ENCODE data around the gene HEXIM1. TPM values are rescaled to one million over a fixed set of nuclear protein-coding genes. Genes with fewer than 3 reads are reported as not detected.

The HEXIM1 gene
- total RNA-seq, 1 donor from 2014 or later = 7.1 TPM

DNA sequence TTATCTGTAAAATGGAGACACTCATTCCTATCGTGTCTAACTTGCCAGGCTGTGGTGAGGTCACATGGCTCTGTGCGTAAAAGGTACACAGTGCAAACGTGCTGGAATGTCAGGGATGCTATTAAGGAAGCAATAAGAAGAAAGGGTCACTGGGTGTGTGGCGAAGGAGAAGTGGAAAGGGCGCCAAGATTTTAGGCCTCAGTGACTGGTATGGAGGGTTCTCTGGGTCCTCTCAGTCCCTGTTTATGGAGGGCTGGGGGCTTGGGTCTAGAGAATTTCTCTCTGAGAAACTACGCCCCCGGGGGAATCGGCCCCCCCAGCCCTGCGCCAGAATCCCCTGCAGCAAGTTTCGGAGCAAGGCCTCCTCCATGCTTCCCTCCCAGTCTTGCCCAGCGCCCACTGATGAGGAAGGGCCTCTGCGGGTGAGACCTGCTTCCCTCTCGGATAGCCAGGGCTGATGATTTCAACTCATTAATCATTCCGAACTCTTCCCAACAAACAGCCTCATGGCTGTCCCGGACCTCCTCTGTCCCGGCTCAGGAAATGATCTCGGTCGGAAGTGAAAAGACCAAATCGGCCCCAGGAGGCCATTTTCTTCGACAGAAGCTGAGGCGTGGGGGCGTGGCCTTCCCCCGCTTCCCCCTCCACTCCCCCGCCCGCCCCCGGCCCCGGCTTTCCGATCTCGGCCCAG, 1.2 kb upstream of the HEXIM1 start:
- peak; percentile 80 for DNase-seq (ENCODE audit: low read depth in 2 of 2)

DNA sequence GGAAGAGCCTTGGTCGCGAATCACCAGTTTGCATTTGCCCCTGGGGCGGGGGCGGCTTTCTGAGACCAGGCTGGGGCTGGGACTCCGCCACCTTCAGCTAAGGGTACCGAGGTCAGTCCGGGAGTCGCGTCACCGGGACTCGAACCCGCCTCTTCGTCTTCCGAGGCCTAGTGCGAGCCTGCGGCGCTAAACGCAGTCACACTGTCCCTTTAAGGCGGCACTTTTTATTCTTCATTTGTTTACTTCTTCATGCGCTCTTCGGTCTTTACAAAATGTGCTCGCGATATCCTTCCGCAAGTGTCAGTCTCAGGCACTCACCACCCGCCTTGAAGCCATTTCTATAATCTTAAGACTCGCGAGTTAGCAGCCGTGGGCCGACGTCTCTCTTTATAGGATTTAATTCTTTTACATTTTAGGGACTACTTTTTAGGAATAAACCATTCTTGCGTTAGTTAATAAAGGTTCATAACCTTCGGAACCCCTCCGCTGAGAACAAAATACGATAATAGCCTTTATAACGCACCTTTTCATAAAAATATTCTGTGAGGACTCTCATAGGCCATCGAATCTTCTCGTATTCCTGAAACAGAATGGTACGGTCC, 593 bp upstream of the HEXIM1 start:
- peak; percentile 91 to 92 for DNase-seq (ENCODE audit: low read depth in 2 of 2)

DNA sequence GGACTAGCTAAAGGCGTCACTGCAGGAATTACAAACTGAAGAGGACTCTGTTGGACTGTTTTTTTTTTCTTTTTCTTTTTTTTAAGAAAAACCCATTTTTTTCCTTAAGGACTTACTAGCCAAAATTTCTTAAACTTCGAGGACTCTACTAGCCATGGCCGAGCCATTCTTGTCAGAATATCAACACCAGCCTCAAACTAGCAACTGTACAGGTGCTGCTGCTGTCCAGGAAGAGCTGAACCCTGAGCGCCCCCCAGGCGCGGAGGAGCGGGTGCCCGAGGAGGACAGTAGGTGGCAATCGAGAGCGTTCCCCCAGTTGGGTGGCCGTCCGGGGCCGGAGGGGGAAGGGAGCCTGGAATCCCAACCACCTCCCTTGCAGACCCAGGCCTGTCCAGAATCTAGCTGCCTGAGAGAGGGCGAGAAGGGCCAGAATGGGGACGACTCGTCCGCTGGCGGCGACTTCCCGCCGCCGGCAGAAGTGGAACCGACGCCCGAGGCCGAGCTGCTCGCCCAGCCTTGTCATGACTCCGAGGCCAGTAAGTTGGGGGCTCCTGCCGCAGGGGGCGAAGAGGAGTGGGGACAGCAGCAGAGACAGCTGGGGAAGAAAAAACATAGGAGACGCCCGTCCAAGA, 878 bp downstream of the HEXIM1 start:
- DNase-seq (ENCODE audit: low read depth in 2 of 2) = peak; percentile 85 to 87

DNA sequence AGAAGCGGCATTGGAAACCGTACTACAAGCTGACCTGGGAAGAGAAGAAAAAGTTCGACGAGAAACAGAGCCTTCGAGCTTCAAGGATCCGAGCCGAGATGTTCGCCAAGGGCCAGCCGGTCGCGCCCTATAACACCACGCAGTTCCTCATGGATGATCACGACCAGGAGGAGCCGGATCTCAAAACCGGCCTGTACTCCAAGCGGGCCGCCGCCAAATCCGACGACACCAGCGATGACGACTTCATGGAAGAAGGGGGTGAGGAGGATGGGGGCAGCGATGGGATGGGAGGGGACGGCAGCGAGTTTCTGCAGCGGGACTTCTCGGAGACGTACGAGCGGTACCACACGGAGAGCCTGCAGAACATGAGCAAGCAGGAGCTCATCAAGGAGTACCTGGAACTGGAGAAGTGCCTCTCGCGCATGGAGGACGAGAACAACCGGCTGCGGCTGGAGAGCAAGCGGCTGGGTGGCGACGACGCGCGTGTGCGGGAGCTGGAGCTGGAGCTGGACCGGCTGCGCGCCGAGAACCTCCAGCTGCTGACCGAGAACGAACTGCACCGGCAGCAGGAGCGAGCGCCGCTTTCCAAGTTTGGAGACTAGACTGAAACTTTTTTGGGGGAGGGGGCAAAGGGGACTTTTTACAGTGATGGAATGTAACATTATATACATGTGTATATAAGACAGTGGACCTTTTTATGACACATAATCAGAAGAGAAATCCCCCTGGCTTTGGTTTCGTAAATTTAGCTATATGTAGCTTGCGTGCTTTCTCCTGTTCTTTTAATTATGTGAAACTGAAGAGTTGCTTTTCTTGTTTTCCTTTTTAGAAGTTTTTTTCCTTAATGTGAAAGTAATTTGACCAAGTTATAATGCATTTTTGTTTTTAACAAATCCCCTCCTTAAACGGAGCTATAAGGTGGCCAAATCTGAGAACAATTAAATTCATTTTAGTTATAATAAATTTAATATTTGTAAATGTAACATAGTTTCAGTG, 1.7 kb downstream of the HEXIM1 start:
- DNase-seq (ENCODE audit: low read depth in 2 of 2) = peak; percentile 68 to 73

DNA sequence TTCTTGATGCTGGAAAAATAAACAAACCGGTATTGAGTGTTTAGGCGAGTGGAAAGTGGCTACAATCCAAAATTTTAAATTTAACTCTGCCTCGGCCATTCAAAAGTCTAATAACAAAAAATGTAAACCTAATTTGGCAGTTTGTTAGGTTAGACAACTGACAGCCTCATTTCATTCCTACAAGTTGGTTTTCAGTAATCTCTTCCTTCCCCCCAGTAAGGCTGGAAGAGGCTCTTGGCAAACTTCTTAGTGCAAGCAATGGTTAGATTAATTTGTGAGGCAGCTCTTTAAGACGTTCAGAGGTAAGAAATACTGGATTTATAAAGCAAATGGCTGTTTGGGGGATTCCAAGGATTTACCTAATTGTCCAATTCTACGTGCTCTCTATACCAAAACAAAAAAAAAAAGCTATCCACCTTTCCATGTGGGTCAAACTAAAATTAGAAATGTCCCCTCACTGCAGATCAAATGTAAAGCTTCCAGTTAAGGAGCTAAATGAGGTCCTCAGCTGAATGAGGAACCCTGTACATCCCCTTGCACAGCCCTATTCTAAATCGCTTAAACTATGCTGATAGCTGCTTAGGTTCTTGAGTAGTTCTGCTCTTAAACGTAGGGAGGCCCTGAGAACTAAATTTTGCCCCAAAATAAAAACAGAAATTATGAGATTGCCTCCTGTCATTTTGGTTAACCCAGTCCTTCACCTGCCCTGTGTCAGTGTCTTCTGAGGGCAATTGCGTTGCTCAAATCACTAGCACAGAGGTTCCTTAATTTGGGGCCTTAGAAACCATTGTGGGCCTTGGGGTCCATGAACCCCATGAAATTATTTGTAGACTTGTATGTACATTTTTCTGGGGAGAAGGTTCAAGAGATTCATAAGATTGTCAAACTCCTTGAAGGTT, 2.9 kb downstream of the HEXIM1 start:
- no peak for DNase-seq (ENCODE audit: low read depth in 2 of 2)

DNA sequence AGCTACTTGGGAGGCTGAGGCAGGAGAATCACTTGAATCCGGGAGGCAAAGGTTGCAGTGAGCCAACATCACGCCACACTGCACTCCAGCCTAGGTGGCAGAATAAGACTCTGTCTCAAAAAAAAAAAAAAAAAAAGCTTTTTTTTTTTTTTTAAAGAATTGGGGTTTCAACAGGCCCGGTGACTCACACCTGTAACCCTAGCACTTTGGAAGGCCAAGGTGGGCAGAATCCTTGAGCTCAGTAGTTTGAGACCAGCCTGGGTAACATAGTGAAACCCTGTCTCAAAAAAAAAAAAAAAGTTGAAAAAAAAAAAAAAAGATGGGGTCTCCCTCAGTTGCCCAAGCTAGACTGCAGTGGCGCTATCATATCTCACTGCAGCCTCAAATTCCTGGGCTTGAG, 6.8 kb downstream of the HEXIM1 start:
- no peak for DNase-seq (ENCODE audit: low read depth in 2 of 2)

DNA sequence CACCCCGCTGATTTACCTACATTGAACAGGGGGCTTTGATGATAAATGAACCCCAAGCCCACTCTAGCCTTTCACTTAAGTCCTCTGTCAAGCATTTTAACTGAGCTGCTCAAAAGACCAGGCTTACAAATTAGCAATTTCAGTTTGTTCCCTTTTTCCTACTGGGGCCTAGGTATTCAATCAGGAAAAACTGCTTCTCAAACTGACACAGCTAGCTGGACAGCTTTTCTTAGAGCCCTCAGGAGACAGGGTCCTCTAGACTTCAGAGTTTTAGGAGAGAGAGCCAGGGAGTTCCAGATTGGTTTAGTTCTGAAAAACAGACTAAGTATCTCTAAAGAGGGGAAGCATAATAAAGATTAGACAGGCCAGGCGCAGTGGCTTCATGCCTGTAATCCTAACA, 7.2 kb downstream of the HEXIM1 start:
- DNase-seq (ENCODE audit: low read depth in 2 of 2) = no peak

DNA sequence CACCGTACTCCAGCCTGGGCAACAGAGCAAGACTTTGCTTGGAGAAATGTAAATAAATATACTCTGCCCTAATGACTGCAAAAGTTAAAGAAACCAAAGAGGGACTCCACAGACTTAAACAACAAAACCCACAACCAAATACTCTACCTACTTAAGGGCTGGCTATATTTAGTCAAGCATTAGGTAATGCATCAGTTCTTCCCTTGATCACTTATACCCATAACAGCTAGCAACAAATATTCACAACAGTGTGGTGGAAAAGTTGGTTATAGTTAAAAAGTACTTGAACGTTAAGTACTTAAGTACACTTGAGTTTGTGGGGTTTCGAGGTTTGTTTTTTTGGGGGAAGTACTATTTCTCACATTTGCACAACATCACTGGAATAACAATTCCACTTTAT, 8.0 kb downstream of the HEXIM1 start:
- DNase-seq (ENCODE audit: low read depth in 2 of 2) = no peak

DNA sequence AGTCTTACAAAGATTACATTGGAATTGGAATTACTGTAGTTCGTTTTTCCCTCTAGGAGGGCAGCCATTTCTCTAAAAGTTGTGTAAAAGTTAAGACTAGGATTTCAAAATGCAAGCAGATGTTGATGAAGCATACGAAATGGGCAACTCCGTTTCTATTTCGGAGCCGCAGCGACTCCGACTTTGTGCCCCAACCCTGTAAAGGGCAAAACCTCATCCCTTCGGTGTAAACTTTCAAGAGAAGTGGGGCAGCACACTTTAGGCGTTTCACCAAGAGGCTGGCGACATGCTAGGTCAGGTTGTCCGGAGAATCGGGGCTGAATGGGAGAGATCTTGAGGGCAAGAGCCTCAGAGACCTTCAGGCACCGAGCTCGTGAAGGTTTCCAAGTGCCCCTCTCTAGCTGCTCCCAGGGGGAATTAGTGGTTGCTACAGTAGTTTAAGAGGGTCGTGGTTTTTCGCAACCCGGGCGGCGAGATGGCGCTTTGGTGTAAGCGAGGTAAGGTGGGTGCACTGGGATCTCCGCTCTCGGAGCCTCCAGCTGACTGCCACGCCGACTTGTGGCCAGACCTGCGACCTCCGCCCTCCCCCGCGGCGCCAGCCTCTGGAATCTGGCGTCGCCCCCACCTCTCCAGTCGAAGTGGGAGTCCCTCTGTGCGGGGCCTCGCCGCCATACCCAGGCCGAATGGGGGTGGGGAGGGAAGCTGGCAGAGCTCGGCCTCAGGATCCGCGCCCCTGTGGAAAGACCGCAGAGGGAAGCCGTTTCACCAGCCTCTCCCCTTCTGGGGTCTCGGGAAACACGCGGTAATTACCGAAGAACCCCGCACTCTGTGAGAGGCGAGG, 12.4 kb downstream of the HEXIM1 start:
- DNase-seq (ENCODE audit: low read depth in 2 of 2) = peak; percentile 77 to 82

DNA sequence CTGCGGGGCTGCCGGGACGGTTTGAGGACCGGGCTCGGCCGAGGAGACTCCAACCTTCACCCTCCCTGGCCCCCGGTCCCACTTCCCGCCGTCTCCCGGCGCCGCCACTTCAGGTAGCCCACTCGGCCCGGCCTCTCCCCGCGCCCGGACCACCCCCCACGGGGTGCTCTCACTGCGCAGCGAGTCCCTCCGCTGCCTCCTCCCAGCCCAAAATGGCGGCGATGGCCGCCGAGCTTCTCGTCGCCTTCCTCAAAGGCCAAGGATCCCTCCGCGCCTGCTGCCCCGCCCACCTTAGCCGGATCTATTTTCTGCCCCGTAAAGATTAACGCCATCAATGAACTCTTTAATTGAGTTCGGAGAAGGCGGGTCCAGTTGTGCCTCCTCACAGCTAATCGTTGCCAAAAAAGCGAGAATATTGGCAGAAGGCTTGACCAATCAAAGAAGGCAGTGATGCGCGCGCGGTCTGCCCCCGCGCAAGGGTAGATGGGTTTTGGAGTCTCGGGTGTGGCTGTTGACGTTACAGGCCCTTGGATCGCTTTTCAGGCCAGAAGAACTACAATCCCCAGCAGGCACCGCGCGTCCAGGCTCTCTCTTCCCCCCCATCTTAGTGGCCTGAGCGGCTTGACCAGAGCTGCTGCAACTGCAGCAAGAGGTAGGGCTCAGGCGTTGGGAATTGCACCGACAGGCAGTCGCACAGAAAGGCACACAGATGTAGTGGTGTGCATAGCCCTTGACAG, 13.2 kb downstream of the HEXIM1 start, which contains the start of gene HEXIM2:
Gene HEXIM2 (plus strand): TSS at position 588 of the 737 bp plus-strand sequence. CDS start 919 bp downstream, outside the sequence.
- peak; percentile 100 for DNase-seq (ENCODE audit: low read depth in 2 of 2)

DNA sequence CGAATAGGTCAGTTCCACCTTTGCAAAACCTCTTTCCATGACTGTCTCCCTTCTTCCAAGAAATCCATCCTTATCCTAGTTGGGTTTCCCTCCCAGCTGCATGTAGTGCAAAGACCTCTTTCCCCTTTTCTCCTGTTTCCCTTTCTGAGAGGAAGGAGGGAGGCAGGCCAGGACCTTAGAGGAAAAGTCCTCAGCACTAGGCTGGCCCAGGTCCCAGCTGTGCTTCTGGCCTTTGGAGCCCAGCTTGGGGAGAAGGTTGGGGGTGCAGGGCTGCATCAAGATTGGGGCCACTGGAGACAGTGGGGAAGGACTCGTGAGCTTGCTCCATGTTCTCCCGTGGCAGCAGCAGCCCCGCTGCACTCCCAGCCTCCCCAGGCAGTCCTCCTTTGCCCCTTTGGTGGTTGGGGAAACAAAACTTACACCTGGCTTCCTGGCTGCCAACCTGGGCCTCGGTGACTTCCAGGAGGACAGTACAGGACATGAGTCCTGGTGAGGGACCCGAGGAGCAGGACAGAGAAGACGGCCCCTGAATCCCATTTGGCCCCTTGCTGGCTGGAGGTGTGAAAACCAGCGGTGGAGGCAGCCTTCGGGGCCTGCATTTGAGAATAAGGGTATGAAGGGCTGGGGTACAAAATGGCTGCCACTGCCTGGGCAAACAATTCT, 13.9 kb downstream of the HEXIM1 start:
- DNase-seq (ENCODE audit: low read depth in 2 of 2) = no peak

DNA sequence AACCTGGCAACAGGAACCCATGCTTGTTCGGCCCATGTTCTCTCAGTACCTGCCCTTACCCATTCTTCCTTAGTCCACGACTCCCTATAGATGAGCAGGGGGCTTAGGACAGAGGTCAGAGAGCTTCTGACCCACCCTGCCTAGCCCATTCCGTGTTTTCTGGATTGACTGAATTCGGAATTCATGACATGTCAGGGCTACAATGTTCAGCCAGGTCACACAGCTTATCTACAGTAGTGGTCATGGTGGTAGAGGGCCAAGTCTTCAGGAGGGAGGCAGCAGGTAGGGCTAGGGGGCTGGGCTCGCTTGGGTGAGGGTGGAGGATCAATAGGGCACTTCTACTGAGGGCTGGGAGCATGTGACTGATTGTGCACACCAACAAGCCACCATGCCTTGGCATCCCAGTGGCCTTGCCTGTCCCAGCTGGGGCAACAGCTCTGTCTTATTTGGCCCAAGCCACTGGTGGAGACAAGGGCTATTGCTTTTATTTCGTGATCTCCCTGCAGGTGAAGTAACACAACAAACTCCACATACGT, 16.5 kb downstream of the HEXIM1 start:
- DNase-seq (ENCODE audit: low read depth in 2 of 2) = no peak

DNA sequence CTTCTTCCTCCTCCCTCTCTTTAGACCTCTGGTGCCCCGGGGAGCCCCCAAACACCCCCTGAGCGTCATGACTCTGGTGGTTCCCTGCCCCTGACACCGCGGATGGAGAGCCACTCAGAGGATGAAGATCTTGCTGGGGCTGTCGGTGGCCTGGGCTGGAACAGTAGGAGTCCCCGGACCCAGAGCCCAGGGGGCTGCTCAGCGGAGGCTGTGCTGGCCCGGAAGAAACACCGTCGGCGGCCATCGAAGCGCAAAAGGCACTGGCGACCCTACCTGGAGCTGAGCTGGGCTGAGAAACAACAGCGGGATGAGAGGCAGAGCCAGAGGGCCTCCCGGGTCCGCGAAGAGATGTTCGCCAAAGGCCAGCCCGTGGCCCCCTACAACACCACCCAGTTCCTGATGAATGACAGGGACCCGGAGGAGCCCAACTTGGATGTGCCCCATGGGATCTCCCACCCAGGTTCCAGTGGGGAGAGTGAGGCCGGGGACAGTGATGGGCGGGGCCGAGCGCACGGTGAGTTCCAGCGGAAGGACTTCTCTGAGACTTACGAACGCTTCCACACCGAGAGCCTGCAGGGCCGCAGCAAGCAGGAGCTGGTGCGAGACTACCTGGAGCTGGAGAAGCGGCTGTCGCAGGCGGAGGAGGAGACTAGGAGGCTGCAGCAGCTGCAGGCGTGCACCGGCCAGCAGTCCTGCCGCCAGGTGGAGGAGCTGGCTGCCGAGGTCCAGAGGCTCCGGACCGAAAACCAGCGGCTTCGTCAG, 20.9 kb downstream of the HEXIM1 start:
- no peak for DNase-seq (ENCODE audit: low read depth in 2 of 2)

DNA sequence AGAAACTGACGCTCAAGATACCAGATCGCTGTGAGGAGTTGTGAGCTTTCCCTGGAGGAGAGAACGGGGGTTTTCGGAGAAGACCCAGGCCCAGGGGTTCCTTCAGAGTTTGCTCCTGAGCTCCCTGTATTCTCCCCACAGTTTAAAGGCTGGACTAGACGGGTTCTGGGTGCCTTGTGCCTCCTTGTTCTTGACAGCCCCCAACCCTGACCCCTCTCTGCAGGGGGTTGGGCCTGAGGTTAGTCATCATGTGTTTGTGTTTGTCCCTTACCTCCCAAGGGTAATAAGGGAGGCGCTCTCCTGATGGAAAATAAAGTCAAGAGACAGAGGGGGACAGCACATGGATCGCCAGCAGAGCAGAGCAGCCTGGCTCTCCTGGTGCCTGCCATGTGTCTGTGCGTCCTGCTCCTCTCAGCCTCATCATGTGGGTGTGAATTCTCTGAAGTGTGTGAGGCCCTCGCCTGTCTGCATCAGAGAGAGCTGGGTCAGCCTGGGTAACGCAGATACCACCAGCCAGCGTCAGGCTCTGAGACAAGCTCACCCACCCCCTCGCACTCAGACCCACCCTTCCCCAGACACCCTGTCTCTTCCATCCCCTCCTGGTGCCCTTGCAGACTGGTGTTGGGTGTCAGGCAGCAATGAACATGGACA, 22.1 kb downstream of the HEXIM1 start:
- DNase-seq (ENCODE audit: low read depth in 2 of 2) = no peak

DNA sequence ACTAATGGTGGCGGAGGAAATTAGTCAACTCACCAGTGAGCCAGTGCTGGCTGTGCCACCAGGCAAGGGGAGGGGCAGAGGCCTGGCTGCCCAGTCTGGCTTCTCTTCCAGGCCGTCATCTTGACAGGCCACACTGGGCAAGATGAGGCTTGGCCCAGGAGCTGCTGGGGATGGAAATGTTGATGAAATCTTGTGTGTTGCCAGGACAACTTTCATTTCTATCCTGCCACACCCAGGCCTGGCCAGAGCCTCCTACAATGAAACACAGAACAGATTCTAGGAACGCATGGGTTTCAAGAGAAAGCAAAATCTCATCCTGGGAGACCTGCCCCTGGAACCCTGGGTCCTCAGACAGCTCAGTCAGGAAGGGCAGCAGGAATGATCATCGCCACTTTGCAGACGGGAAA, 22.7 kb downstream of the HEXIM1 start:
- peak; percentile 57 to 59 for DNase-seq (ENCODE audit: low read depth in 2 of 2)

DNA sequence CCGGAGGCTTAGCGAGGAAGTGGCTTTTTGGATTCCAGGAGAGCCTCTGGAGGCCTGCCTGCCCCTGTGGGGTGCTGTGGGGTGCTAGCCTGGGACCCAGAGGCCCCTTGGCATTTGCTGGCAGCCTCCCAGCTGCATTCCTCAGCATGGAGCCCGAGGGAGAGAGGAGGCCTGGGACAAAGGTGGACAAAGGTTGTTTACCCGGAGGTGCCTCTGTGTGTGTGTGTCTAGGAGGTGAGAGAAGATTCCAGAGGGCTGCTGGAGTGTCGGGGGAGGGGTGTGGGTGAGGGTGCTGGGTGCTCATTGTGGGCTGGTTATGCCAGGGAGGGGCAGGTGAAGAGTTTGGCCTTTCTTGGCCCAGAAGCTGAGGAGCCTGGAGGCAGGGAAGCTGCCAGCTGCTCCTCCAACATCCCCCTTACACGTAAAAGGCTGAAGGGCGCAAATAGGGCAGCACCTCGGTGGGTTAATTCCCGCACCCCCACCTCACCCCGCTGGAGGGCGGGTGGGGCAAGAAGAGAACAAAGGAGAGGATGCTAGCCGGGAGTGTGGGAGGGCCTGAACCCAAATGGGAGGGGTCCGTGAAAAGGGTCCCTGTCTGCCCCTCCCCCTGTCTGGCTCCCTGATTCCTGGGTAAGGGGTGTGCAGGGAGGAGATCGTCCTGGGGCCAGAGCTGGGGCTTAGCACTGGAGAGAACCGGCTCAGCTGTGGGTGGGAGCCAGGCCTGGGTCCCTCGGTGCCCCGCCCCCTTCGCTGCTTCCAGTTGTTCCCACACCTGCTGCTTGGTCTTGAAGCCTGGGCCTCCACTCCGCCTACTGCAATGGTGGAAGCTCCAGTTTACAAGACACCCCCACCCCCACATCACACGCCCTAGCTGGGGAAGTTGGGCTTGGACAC, 23.3 kb downstream of the HEXIM1 start:
- no peak for DNase-seq (ENCODE audit: low read depth in 2 of 2)

Measured in lung microvascular endothelial cell (primary cell).